GM18507 (cell line): Measurements from ENCODE around the gene CHD9.
A peak's percentile ranks its signal among the peaks of the same experiment; 100 is the strongest.
"Not testable (repeated sequence)": the region's sequence is repeated elsewhere in the genome, so short reads cannot be mapped to it uniquely, and the experiment has no call there.

Experiments
- DNase-seq: peaks from one replicate; pipeline ENCODE4 v3.0.0; 2011; ENCODE audit warnings: low read depth; ENCODE audit not compliant: insufficient read length; ENCODE audit errors: extremely low spot score
- FAIRE-seq: peaks from 2 replicates; lab custom pipeline; 2011; peaks lifted over from hg19 to GRCh38; lab: Jason Lieb, UNC

CHD9 gene

DNA sequence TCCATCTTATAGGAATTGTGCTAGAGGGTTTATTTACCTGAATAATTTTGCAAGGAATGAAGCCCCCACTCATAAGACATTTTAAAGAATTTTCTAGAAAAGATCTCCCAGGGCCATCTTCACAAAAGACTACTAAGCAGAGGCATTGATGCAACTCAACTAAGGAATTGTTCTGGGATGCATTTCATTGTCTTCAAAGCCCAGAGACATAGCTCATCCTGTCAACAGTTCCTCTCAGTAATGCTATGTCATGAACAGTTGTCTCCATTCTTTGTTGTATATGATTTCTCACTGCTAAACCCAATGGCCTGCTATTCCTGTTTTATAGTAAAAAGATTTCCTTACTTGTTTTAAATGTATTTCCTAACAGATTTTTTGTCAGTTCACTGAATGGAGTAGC is 242.7 kb downstream of the CHD9 start:
- no peak for FAIRE-seq
- no peak for DNase-seq

DNA sequence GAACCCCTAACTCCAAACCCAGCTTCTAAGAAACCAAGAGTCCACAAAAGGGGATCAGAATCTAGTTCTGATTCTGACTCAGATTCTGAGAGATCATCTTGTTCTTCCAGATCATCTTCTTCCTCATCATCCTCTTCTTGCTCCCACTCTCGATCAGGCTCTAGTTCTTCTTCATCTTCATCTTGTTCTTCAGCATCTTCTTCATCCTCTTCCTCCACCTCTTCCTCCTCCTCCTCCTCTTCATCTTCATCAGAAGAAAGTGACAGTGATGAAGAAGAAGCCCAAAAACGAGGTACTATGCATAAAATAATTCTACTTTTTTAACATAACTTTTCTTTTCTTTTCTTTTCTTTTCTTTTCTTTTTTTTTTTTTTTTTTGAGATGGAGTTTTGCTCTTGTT is 249.5 kb downstream of the CHD9 start:
- DNase-seq (no peak), FAIRE-seq (no peak)

DNA sequence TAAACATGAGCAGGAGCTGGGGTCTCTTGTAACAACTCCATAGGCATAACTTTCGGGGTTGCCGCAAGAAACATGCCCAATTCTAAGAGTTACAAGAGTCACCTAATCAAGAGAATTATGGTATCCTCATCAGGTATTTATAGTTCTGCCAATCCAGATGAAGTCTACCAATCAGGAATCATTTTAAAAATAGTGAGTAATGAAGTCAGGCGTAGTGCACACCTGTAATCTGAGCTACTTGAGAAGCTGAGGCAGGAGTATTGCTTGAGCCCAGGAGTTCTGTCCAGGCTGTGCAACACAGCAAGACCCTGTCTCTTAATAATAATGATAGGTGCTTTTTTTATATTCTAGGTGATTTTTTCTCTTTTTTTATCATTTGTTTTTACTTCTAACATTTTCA is 251.0 kb downstream of the CHD9 start:
- FAIRE-seq: no peak
- DNase-seq: no peak

DNA sequence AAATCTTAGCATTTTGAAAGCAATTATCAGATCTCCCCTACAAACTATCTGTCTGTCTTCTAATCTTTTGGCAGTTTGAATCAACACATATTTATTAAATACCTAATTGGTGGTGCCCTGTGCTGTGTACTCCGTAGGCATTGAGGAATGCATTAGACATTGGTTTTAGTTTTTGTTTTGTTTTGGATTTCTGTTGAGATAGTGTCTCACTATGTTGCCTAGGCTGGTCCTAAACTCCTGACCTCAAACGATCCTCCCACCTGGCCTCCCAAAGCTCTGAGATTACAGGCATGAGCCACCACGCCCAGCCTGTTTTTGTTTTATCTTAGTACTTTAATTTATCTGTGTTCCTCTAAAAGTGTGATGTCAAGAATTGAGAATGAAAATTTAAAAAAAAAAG is 254.7 kb downstream of the CHD9 start:
- DNase-seq (no peak), FAIRE-seq (no peak)

DNA sequence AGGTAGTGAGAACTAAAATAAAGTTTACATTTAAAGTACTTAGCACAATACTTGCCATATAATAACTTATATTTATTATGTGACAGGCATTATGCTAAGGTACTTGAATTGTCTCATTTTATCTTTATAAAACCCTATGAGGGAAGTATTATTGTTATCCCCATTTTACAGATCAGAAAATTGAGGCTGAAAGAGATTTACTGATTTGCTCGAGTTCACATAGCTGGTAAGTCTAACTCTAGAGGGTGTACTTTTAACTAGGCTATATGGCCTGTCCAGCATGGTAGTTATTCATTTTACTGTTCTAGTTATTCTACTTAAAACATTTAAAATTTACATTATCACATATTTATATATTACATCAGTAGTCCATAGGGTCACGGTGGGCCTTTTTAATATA is 266.2 kb downstream of the CHD9 start:
- FAIRE-seq: no peak
- DNase-seq: no peak

DNA sequence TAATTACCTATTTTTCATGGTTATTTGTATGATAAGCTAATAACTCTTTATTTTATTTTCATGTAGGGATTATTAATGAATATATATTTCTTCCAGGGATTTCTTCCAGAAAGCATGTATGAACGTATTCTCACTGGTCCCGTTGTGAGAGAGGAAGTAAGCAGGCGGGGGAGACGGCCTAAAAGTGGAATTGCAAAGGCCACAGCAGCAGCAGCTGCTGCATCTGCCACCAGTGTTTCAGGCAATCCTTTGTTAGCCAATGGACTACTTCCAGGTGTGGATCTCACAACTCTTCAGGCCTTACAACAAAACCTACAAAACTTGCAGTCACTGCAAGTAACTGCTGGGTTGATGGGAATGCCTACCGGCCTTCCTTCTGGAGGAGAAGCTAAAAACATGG is 269.1 kb downstream of the CHD9 start:
- DNase-seq (no peak), FAIRE-seq (no peak)

DNA sequence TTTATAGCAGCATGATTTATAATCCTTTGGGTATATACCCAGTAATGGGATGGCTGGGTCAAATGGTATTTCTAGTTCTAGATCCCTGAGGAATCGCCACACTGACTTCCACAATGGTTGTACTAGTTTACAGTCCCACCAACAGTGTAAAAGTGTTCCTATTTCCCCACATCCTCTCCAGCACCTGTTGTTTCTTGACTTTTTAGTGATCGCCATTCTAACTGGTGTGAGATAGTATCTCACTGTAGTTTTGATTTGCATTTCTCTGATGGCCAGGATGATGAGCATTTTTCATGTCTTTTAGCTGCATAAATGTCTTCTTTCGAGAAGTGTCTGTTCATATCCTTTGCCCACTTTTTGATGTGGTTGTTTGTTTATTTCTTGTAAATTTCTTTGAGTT is 276.2 kb downstream of the CHD9 start:
- DNase-seq, FAIRE-seq: not testable (repeated sequence)

DNA sequence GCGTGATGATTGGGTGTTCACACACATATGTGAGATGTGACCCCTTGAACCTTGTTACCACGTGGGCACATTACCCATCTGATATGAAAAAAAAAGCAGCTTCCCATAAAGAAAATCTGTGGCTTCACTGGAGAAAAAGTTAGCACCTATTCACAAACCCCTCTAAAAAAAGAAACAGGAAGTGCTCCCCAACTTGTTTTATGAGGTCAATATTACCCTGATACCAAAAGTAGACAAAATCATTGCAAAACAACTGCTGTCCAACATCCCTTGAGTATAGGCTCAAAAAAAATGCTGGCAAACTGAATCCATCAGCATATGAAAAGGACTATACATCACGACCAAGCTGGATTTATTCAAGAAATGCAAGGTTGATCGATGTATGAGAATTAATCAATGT is 279.8 kb downstream of the CHD9 start:
- no peak for DNase-seq
- FAIRE-seq: no peak

DNA sequence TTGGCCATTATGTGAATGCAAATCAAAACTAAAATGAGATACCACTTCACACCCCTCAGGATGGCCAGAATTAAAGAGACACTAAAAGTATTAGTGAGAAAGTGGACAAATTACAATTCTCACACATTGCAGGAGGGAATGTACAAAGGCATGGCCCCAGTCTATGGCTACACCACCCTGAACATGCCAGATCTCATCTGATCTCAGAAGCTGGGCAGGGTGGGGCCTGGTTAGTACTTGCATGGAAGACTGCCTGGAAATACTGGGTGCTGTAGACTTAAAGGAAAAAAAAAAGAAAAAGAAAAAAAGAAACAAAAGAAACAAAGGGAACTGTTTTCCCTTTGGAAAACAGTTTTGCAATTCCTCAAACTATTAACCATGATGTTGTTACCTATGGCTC is 282.5 kb downstream of the CHD9 start:
- FAIRE-seq (no peak), DNase-seq (no peak)

DNA sequence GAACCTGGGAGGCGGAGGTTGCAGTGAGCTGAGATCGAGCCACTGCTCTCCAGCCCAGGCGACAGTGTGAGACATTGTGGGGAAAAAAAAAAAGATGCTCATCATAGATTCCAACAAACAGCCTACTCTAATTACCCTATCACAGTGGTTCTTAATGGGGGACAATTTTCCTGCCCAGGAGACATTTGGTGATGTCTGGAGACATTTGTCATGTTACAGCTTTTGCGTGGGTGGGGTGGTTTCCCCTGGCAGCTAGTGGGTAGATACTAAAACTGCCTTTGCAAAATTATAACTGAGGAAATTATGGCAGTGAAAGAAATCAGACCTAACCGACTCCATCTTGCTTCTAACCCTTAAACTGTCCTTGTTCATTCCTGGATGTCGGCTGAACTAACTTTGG is 287.0 kb downstream of the CHD9 start:
- DNase-seq: no peak
- FAIRE-seq: no peak

DNA sequence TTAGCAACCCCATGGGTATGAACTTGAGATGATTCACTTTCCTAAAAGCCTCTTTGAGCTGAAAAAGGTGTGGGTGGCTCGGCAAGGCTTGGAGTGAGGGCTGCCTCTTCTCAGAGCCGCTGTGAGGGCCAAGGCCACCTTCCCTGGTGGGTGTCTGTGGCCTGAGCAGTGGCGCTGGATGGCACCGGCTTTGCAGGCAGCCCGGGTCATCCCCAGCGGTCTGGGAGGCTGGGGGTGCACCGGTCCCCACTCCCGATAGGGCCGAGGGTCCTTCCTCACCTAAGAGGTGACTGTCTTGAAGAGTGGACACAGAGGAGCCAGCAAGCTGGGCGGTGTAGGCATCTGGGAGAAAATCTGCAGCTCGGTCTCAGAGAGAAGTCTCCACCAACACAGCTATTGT is 300.3 kb downstream of the CHD9 start:
- FAIRE-seq (no peak), DNase-seq (no peak)

DNA sequence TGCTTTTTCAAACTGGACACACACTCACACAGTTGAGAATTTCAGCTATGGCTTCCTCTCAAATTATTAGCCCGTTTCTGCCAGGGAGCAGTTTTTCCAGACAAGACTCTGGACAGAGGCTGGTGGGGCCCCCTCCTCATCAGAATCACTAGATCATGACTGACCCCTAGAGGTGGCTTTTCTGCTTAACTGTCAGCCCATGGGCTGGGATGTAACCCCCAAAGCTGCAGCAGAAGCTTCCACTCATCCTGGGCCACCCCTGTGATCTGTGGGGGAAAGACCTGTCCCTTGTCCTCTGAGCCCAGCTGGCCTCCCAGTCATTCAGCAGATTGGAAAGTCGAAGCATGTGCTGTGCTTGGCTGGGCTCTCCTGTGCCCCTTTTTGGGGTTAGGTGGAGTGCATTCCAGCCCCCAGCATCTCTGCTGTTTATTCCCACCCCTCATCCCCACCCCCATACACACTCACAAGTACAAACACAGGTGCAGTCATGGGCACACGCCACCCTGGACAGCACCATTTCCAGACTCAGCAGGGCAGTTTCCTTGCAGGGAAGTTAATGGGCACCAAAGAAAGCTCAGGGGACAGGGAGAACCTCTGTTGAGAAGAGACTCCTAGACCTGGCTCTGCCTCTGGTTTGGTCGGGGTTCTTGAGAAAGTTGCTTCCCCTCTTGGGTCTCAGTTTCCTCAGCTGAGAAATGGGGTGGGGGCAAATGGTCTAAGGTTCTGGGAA is 301.9 kb downstream of the CHD9 start:
- DNase-seq: no peak
- no peak for FAIRE-seq

DNA sequence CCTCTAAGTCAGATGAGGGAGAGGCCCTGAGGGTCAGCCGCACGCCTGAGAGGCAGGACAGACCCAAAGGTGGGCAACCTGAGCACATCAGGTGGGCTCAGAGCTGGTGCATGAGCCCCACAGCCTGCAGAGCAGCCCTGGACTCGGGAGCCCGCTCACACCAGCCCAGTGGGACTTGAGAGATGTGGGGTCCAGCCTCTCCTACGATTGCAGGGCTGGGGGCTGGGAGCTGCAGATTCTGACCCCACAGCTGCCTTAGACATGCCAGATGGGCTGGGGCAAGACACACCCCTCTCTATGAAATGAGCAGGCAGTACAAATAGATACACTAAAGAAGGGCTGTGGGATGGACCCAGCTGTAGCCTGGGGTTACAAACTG is 302.4 kb downstream of the CHD9 start:
- FAIRE-seq (no peak), DNase-seq (no peak)

DNA sequence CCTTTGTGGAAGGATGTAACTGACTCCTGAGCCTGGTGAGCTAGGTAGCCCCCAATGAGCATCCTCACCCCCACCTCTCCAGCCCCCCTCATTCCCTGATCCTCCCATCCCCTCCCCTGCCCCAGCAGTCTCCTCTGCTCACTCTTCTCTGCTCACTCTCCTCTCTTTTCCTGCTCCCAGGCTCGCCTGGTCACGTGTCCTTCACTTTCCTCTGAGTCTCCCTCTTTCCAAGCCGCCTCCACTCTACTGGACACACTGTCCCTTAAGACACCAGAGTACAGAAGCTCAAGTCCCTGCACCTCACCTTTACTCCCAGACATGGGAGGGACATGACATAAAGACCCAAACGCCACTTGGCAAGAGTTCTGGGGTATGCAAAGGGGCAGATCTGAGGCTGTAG is 303.2 kb downstream of the CHD9 start:
- FAIRE-seq: no peak

DNA sequence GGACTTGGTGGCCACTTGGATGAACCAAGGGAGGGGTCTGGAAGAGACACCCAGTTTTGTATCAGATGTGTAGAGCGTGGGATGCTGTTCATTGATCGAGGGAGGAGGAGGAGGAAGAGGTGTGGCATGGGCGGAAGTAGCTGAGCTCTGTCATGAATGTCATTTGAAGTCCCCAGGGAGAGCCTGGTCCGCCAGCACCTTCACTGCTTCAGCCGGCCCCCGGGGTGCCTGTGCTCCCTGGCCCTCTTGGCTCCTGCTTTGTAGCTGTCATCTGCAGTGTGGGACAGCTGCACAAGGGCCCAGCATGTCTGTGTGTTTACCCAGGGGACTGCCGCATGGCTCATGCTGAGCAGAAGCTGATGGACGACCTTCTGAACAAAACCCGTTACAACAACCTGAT is 304.1 kb downstream of the CHD9 start:
- DNase-seq (no peak), FAIRE-seq (peak; percentile 59)

More for the DNA sequence above, 303.2 kb downstream of the CHD9 start:
- no peak for DNase-seq

DNA sequence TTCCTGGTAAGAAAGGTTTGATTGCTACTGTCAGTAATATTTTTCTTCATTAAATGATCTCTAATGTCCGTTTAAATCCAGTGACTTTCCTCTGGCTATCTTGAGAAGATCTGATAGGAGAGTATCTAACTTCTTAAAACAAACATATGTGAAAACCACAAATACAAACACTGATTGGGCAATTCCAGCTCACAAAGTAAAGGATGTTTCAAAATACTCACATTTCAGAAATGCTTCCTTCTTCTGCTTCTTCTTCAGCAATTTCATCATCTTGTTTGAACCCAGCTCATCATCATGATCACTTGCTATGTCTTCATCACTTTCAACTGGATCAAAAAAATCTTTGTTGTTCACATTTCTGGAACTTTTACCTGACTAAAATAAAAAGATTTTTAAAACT is 315.1 kb downstream of the CHD9 start:
- no peak for FAIRE-seq
- no peak for DNase-seq

DNA sequence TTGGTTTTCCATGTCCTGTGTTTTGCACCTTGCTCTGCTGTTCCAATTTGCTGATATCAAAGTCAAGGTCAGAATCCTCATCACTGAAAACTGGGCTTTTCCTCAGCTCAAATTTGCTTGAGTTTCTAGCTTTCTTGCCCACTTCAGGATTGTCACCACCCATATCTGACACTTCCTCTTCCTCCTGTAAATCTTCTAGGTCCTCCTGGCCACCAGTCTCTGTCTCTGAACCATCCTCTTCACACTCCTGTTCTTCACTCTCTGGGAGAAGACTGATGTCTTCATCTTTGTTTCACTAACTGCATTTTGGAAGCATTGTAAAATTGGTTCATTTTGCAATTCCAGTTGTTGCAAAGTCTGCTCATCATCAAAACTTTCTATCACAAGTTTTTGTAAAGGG is 316.0 kb downstream of the CHD9 start:
- FAIRE-seq (no peak), DNase-seq (no peak)

DNA sequence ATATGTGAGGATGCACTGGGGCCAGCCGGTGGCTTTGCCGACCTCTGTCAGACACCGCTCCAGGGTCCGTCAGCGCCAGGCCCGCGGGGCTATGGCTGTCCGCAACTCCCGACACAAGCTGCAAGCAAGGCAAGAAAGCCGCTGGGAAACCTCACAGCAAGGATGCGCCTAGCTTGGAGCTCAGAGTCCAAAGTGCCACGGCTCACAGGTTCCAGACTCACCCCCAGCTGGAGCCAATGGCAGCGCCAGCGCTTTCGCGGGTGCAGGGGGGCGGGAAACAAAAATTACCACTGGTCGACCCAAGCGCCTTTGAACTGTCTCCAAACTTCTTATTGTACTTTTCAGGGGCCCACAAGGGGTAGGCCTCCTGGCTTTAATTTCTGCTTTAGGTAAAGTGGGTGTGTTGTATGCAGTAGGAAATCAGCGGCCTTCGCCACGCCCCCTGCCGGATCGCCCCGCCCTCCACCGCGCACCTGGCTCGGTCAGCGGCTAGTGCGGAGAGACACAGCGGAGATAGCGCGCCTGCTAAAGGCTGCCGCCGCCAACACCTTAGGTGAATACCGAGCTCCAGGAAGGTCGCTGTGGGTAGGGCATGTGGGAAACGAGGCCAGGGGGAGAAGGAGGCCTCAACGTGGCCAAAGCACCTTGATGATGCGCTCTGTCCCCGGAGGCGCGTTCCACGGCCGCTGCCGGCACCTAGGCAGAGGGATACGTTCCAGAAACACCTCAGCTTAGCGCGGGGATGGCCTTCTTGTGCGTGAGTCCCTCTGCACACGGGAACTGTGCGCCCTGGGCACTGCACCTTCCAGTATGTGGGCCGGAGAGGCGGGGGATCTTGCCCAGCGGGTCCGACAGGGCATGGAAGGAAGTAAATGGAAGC is 318.4 kb downstream of the CHD9 start:
- FAIRE-seq: no peak

DNA sequence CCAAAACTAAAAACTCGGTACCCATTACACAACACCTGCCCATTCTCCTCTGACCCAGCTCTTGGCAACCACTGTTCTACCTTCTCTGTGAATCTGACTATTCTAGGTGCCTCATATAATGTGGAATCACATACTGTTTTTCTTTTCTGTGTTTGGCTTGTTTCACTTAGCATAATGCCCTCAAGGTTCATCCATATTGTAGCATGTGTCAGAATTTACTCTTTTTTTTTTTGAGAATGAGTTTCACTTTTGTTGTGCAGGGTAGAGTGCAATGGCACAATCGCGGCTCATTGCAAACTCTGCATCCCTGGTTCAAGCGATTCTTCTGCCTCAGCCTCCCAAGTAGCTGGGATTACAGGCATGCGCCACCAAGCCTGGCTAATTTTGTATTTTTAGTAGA is 320.0 kb downstream of the CHD9 start:
- FAIRE-seq (no peak), DNase-seq (no peak)

More for the DNA sequence above, 318.4 kb downstream of the CHD9 start:
- no peak for DNase-seq

DNA sequence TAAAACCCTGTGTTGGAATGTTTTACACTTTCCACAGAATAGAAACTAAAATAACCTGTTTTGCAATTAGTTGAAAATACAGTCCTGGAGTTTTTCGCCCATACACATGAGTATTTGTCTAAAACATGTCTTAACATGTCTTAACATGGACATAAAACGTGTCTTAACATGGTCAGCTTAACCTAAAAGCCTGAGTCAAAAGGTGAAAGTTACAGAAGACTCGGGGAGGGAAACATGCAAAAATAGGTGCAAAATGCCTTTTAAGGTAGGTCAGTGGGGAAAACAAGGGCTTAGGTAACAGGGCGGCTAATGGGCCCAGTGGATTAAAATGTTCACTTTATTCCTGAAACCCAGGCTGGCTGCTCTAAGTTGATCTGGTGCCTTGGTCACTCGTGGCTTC is 323.3 kb downstream of the CHD9 start:
- DNase-seq (no peak), FAIRE-seq (peak; percentile 48)
